ENCODE data around the gene TBC1D5.
"Not testable (repeated sequence)": the region's sequence is repeated elsewhere in the genome, so short reads cannot be mapped to it uniquely, and the experiment has no call there.

Gene TBC1D5

DNA sequence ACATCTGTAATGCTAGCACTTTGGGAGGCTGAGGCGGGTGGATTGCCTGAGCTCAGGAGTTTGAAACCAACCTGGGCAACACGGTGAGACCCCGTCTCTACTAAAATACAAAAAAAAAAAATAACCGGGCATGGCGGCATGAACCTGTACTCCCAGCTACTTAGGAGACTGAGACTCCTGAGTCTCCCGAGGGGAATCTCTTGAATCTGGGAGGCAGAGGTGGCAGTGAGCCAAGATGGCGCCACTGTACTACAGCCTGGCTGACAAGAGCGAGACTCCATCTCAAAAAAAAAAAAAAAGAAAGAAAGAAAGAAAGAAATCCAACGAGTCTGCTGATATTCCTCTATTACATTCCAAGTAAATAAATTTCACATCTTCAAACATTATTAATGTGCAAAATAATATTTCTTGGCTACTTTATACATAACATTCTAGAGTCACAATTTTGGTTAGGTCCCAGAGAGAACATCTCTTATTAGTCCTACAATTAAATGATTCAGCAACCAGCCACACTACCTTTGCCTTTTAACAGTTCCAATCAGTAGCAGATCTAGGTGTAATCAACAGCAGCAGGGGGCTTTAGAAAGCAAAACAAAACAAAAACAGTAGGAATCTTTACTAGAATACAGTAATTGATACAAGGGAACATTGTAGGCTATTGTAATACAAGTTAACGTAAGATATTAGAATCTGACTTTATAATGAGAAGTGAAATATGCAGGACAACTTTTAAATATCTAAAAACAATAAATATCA, 195.8 kb downstream of the TBC1D5 start:
- DNase-seq (ENCODE audit: low read depth in 2 of 2), result no peak

DNA sequence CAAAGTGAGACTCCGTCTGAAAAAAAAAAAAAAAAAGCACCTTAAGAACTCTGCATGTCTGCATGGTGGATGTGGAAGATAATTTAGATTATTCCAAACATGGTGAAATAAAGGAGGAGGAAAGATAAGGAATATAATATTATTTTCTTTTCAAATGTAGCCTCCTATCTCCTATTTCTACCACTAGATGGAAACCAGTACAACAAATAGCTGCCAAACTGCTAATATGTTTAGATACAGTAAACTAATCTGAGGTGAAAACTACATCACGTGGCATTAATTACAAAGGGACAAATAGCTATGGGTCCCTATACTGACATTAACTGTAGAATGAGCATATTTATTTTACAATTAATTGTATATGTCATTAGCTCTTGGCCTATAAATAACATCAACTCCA, 197.8 kb downstream of the TBC1D5 start:
- no peak for DNase-seq (ENCODE audit: low read depth in 2 of 2)

DNA sequence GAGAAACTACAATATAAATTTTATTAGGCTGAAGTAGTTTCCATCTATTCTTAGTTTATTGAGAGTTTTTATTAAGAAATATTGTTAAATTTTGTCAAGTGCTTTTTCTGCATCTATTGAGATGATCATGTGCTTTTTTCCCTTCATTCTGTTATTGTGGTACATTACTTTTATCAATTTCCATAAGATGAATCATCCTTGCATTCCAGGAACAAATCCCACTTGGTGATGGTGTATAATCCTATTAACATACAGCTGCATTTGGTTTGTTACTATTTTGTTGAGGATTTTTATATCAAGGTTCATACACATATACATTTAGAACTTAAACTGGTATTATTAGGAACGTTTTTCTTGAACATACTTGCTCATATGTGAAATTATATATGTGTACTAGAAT, 199.8 kb downstream of the TBC1D5 start:
- DNase-seq (ENCODE audit: low read depth in 2 of 2), result no peak

- no peak for DNase-seq (ENCODE audit: low read depth in 2 of 2)
These were observed 203.0 kb downstream of the TBC1D5 start for GRCh38 chr3:17539436-17539835.

DNA sequence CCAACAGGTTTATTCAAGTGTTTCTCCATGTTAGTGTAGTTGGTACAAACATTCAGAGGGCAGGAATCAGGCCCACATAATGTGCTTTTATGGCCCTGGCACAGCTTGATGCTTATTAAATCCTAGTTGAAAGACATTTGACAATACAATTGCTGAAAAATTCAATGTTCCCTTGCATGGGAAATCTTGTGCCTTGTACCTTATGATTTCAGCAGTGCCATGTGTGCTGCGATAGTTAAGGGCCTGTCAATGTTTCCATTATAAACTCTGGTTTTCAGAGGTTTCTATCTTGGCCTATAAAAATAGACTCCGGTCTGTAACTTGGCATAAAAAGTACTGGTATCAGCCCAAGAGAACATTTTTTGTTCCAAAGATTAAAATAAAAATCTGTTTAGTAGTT, 207.2 kb downstream of the TBC1D5 start:
- DNase-seq (ENCODE audit: low read depth in 2 of 2), result no peak

DNA sequence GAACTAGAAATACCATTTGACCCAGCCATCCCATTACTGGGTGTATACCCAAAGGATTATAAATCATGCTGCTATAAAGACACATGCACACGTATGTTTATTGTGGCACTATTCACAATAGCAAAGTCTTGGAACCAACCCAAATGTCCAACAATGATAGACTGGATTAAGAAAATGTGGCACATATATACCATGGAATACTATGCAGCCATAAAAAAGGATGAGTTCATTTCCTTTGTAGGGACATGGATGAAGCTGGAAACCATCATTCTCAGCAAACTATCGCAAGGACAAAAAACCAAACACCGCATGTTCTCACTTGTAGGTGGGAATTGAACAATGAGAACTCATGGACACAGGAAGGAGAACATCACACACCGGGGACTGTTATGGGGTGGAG, 210.0 kb downstream of the TBC1D5 start:
- not testable (repeated sequence) for DNase-seq (ENCODE audit: low read depth in 2 of 2)

GRCh38 chr3:17529677-17530076, 212.8 kb downstream of the TBC1D5 start:
- no peak for DNase-seq (ENCODE audit: low read depth in 2 of 2)

GRCh38 chr3:17518189-17519059, 224.0 kb downstream of the TBC1D5 start:
- no peak for DNase-seq (ENCODE audit: low read depth in 2 of 2)

DNA sequence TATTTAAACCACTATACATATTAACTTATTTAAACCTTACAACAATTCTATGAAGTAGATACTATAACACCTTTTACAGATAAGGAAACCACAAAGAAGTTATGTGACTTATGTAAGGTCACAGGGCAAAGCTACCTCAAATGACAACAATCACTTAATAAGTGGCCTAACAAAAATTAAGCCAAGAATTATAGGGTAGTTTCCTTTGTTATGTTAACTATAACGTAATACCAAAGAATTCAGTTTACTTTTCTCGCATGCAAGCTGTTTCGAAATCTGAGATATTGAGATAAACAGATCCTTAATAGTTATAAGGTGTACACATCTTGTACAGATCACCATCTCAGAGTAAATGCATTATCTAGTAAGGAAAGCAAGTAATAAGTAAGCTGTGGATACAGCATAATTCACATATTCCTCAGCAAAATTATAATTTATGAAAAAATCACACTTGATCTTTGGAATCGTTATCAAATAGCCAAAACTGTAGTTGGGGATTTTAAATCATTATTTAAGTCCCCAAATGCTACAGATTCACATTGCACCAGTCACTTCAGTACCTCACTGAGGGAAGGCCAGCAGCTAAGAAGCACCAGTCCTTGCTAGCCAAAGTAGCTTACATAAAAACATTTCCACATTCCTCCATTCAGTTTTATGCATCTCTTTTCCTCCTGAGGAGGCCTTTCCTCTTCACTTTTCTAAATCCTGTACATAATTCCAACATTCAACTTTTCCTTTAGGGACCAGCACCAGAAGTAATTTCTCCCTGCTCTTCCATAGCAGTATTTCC, 226.8 kb downstream of the TBC1D5 start:
- no peak for DNase-seq (ENCODE audit: low read depth in 2 of 2)

- DNase-seq (ENCODE audit: low read depth in 2 of 2), result no peak
These were observed 227.8 kb downstream of the TBC1D5 start for GRCh38 chr3:17514597-17514996.

- no peak for DNase-seq (ENCODE audit: low read depth in 2 of 2)
These were observed 232.2 kb downstream of the TBC1D5 start for GRCh38 chr3:17510265-17510664.

- DNase-seq (ENCODE audit: low read depth in 2 of 2), result no peak
These were observed 234.2 kb downstream of the TBC1D5 start for GRCh38 chr3:17508180-17508752.

DNA sequence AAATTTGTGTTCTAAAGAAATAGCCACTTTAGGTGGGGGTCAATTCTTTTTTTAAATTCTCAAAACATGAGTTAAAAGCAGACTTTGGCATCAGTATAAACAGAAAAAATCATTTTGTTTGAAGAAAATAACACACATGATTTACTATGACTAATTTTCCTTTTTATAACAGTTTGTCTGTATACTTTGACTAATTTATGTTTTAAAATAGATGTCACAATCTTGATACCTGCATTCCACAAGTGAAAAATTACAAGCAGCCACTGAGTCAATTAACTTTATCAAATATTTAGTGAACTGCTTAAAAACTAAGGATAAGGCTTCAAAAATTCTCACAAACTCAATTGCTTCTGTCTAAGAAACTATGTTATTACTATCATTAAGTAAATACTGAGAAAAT, 235.0 kb downstream of the TBC1D5 start:
- no peak for DNase-seq (ENCODE audit: low read depth in 2 of 2)

- no peak for DNase-seq (ENCODE audit: low read depth in 2 of 2)
These were observed 236.6 kb downstream of the TBC1D5 start for GRCh38 chr3:17505856-17506255.

DNA sequence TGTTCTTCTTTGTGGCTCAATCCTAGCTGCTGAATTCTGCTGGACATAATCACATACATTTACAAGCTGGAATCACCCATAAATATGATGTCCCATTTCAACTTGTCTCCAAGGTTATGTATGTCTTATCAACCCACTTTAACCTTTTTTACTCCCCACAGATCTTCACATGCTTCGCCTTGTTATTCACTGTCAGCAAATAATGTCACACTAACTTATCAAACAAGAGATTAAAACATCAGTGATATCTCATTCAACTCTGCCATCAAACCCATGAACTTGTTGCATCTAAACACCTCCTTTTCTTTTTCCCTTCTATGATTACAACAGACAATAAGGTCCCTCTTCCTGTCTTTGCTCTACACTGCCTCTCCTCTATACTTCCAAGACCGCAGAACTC, 240.7 kb downstream of the TBC1D5 start:
- DNase-seq (ENCODE audit: low read depth in 2 of 2), result no peak

DNA sequence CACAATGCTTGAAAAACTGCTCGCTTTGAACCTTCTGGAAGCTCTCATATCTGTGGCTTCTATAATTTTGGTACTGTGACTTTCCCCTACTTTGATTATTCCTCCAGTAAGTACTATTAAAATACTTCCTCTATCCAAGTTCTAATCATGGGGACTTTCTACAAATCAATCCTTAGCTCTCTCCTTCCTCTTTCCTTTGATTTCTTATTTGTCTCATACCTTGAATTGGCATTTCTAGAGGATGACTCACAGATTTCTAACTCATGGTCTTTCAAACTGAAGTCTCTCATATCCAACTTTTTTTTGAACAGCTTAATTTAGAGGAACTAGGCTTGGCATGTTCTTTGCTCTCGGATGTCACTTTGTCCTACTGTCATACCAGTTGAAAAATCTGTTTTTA, 241.8 kb downstream of the TBC1D5 start:
- DNase-seq (ENCODE audit: low read depth in 2 of 2), result no peak

DNA sequence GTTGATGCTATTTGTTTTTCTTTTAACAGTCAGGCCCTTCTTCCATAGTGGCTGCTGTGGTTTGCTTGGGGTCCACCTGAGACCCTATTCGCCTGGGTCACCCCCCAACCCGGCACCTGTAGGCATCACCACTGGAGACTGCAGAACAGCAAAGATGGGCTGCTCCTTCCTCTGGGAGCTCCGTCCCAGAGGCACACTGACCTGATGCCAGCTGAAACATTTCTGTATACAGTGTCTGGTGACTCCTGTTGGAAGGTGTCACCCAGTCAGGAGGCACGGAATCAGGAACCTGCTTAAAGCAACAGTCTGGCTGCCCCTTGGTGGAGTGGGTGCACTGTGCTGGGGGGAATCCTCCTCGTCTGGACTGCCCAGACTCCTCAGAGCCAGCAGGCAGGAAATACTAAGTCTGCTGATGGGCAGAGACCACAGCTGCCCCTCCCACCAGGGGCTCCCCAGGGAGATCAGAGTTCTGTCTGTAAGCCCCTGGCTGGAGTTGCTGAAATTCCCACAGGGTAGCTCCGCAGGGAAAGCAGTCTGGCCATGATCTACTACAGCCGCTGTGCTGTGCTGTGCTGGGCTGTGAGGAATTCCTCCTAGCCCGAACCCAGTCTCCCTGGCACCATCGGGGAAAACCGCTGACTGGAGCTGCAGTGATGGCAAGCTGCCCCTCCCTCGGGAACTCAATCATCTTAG, 248.2 kb downstream of the TBC1D5 start:
- DNase-seq (ENCODE audit: low read depth in 2 of 2), result no peak

GRCh38 chr3:17491601-17492000, 250.8 kb downstream of the TBC1D5 start:
- no peak for DNase-seq (ENCODE audit: low read depth in 2 of 2)

DNA sequence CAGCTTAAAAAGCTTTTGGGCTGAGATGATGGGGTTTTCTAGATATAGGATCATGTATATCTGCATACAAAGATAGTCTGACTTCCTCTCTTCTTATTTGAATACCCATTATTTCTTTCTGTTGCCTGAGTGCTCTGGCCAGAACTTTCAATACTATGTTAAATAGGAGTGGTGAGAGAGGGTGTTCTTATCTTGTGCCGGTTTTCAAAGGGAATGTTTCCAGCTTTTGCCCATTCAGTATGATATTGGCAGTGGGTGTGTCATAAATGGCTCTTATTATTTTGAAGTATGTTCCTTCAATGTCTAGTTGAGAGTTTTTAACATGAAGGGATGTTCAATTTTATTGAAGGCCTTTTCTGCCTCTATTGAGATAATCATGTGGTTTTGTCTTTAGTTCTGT, 251.2 kb downstream of the TBC1D5 start:
- DNase-seq (ENCODE audit: low read depth in 2 of 2), result not testable (repeated sequence)

DNA sequence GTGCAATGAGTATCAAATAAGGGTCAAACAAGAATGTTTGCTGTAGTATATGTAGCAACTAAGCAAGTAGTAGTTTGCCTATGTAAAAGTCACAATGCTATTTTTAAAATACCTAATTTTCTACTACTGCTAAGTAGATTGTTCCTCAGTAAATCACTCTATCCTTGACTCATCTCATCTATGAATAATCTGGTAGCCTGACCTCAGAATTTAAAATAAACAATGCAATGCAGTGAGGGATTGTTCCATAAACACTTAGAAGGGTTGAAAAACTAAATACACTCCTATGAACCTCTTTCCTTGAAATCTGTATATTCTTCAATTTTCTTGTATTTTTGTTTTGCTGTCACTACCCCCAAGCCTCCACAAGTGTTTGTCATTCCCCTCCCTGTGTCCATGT, 253.3 kb downstream of the TBC1D5 start:
- DNase-seq (ENCODE audit: low read depth in 2 of 2), result no peak

DNA sequence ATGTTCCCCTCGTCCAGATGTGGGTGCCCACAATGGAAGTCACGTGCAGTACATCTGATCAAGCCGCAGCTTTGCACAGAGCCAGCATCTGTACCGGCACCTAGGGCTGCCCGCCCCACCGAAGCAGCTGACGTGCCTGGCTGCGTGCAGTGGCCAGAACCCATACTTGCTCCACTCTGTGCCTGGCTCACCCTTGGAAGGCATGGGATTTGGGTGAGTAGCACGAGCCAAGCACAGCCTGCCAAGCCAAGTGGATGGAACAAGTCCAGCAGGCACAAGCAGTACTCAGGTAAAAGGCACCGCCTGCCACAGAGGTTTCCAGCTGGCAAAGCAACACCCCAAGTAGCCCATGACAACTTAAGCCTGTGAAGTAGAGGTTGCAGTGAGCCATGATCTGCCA, 261.3 kb downstream of the TBC1D5 start:
- no peak for DNase-seq (ENCODE audit: low read depth in 2 of 2)

Data from activated CD4-positive, alpha-beta T cell treated with anti-CD3 and anti-CD28 coated beads for 24 hours (primary cell).